ENCODE measurements around the gene ZC3H4.

Gene ZC3H4

GRCh38 chr19:47018923-47019322, 94.7 kb downstream of the ZC3H4 start:
- no peak for FAIRE-seq
